Skin epidermis (tissue), 12 donors: ENCODE data around the gene CYFIP1.

Experiments used
- H3K27ac ChIP-seq, 21 experiments: fragments of 200-600 bp; sonication (generic) in 11 of 21; one replicate each; pipeline ENCODE4 v1.5.0; 2020; ENCODE audit warnings: mild to moderate bottlenecking in 3 of 21, inconsistent platforms in 2 of 21, moderate library complexity in 2 of 21
- H3K4me3 ChIP-seq, 7 experiments: fragments of 200-600 bp; sonication (generic) in 2 of 7; one replicate each; pipeline ENCODE4 v1.5.0; 2020; ENCODE audit warnings: inconsistent platforms in 2 of 7, mild to moderate bottlenecking in 2 of 7, moderate library complexity in 1 of 7

The CYFIP1 gene

GRCh38 chr15:22902578-22902977, 77.6 kb downstream of the CYFIP1 start:
- Histone ChIP-seq H3K4me3 (no peak overlapping the region), H3K27ac (no peak overlapping the region)

- H3K27ac ChIP-seq = no peak overlapping the region
- no peak overlapping the region for H3K4me3 ChIP-seq
Measured at GRCh38 chr15:22902046-22902445, 78.1 kb downstream of the CYFIP1 start.

GRCh38 chr15:22895465-22896190, 84.5 kb downstream of the CYFIP1 start:
- H3K4me3 ChIP-seq = no peak overlapping the region
- peak overlapping the region in 6 of 21 experiments; percentile 16 to 54 (median 35) for H3K27ac ChIP-seq

- Histone ChIP-seq H3K27ac (no peak overlapping the region), H3K4me3 (no peak overlapping the region)
Measured at GRCh38 chr15:22893881-22894280, 86.3 kb downstream of the CYFIP1 start.

DNA sequence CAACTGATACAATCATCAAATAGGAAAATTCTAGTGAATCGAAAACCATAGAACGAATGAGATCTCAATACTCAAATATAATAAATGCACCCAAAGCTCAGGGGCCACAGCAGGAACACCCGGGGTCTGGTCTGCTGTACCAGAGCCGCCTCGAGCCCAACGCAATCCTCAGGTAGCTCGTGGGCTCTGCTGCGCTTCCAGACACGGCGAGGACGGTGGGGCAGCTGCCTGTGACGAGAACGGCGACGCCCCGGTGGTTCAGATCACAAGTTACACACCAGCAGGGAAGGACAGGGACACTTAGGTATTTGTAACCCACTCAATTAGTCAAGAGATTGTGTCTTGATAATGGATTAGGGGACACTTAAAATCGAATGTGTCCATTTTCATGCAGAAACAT, 87.1 kb downstream of the CYFIP1 start:
- no peak overlapping the region for H3K27ac ChIP-seq

DNA sequence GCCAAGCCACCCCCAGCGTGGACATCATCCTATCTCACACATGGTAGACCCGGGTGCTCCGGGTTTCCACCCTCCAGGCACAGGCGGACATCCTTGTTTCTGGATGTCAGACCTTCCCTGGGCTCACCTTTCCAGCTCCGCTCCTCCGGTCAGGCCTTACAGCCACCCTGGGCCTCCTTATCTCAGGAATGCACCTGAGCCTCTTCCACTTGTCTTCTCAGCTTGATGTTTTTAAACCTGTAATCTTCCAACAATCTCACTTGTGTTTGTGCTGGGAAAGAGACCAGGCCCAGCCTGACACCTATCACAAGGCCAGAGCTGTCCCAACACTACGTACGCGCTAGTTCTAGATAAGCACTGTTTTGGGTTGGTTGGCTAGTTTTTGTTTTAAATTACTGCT, 87.8 kb downstream of the CYFIP1 start:
- Histone ChIP-seq H3K4me3 (no peak overlapping the region), H3K27ac (no peak overlapping the region)

More for the DNA sequence above, 87.1 kb downstream of the CYFIP1 start:
- H3K4me3 ChIP-seq = no peak overlapping the region

GRCh38 chr15:22891426-22892210, 88.5 kb downstream of the CYFIP1 start:
- Histone ChIP-seq H3K4me3 (no peak overlapping the region), H3K27ac (no peak overlapping the region)

DNA sequence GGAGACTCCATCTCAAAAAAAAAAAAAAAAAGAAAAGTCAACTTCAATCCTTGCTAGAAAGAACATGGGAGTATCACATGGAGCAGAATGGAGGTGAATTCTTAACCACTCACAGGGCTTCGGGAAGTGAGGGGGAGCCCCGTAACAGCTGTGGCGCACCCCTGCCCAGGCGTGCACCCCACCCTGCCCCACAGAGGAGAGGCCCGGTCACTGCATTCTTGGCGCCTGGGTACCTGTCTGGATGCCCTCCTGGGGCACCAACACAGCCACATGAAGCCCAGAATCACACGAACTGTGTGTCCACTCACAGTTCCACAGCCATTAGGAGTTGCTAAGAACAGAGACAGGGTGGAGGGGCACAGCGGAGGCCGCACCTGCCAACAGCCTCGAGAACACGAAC, 89.9 kb downstream of the CYFIP1 start:
- Histone ChIP-seq H3K27ac (no peak overlapping the region), H3K4me3 (no peak overlapping the region)

GRCh38 chr15:22889146-22889818, 90.9 kb downstream of the CYFIP1 start:
- Histone ChIP-seq H3K27ac (no peak overlapping the region), H3K4me3 (no peak overlapping the region)

DNA sequence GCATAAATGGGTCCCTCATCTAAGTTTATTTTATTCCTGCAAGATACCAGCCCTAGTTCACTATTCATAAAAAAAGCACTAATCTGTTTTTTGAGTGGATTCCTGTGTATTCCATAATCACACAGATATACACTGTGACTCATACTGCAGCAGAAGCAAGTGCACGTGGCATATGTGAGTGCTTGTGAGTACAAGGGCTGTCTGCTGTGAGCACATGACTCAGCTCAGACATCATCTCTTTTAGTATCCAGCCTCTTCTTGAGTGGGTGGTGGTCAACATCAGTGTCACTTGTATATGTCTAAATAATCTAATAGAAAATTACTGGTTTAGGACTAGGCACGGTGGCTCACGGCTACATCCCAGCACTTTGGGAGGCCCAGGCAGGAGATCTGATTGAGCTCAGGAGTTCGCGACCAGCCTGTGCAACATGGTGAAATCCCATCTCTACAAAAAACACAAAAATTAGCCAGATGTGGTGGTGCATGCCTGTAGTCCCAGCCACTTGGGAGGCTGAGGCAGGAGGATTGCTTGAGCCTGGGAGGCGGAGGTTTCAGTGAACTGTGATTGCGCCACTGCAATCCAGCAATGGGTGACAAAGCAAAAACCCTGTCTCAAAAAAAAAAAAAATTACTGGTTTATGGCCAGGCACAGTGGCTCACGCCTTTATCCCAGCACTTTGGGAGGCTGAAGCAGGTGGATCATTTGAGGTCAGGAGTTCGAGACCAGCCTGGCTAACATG, 91.9 kb downstream of the CYFIP1 start:
- Histone ChIP-seq H3K4me3 (no peak overlapping the region), H3K27ac (peak overlapping the region in 4 of 21 experiments; percentile 14 to 43 (median 22))

DNA sequence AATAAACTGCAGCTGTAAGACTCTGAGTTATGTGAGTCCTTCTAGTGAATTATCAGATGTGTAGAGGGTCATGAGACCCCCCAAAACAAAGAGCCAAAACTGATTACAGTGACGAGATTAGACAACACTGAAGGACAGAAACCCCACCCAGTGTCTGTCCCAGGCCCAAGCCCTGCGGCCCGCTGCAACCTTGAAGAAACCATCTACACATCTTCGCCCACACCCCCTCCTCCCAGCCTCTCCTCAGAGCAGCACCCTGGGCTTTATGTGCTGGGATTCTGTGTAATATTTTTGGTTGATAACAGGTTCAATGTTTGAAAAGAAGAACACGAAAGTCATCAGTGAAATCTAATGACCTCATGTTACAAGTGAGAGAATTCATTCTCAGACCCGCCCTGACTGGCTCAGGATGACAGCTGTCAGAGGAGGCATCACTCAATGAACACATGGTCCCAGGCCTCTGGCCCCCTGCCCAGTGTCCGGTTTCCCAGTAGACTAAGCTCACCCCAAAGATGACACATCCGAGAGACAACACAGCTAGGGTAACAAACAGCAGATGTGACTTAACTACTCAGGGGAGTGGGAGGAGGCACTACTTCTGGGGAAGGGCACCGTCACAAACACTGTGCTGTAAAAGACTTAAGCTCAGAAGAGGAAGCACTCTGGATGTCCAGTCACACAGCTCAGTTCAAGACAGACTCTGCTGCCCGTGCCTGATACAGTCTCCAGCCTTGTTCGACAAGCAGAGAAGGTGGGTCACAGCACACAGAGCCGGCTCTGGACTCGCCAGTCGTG, 92.8 kb downstream of the CYFIP1 start:
- no peak overlapping the region for H3K4me3 ChIP-seq
- peak overlapping the region in 4 of 21 experiments; percentile 8 to 43 (median 24) for H3K27ac ChIP-seq

DNA sequence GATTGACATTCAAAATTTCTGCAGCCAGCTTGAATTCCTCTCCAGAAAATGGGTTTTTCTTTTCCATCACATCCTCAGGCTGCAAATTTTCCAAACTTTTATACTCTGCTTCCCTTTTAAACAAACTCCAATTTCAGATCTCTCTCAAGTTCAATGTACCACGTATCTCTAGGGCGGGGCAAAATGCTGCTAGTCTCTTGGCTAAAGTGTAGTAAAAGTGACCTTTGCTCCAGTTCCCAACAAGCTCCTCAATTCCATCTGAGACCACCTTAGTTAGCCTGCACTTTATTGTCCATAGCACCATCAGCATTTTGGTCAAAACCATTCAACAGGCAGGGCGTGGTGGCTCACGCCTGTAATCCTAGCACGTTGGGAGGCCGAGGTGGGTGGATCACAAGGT, 95.0 kb downstream of the CYFIP1 start:
- no peak overlapping the region for H3K4me3 ChIP-seq
- H3K27ac ChIP-seq = no peak overlapping the region

GRCh38 chr15:22884344-22884743, 95.8 kb downstream of the CYFIP1 start:
- H3K4me3 ChIP-seq = no peak overlapping the region
- H3K27ac ChIP-seq = no peak overlapping the region

DNA sequence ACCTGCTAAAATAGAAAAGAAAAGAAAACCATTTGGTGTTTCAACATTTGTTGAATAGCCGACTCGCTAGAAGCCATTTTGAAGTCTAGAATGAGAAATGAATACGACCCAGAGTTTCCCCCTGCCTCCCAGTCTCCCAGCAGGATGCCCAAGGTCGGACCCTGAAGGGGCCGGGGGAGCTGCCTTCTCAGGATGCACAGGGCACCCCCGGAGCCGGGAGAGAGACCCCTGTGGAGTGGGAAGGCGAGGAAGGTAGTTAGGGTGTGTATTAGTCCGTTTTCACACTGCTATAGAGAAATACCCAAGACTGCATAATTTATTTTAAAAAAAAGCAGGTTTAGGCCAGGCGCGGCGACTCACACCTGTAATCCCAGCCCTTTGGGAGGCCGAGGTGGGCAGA, 97.0 kb downstream of the CYFIP1 start:
- Histone ChIP-seq H3K4me3 (no peak overlapping the region), H3K27ac (no peak overlapping the region)

- no peak overlapping the region for H3K27ac ChIP-seq
- H3K4me3 ChIP-seq = no peak overlapping the region
Measured at GRCh38 chr15:22881739-22882440, 98.3 kb downstream of the CYFIP1 start.

DNA sequence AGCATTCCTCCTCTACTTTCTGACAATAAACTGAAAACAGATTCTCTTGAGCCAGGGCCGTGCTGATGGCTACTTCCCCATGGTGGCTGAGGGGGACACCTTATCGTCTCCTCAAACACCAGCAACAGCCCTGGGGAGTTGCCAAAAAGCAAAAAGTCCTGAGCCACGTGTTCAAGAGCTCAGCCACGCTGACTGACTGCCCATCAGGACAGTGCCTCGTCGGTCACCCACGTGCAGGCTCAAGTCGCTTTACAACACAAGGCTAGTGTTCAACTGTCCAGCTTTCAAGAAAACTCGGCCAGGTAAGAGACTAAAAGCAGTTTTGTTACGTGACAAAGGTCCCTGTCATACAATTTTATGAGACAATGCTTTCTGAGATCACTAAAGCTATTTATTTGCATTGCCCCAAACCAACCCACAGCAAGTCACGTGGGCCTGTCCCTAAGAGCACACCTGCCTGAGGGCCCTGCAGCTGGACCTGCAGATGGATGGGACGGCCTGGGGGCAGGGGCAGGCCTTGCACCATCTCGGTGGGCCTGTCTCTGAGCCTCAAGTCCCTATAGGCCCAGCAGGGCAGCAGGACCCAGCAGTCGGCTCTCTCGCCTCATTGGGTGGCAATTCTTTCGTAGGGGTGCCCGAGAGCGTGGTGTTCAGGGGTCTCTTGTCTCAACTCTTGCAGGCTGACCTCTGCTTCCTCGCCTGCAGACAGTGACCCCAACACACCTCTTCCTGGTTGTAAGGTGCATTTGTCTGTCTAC, 99.0 kb downstream of the CYFIP1 start:
- H3K4me3 ChIP-seq = no peak overlapping the region

DNA sequence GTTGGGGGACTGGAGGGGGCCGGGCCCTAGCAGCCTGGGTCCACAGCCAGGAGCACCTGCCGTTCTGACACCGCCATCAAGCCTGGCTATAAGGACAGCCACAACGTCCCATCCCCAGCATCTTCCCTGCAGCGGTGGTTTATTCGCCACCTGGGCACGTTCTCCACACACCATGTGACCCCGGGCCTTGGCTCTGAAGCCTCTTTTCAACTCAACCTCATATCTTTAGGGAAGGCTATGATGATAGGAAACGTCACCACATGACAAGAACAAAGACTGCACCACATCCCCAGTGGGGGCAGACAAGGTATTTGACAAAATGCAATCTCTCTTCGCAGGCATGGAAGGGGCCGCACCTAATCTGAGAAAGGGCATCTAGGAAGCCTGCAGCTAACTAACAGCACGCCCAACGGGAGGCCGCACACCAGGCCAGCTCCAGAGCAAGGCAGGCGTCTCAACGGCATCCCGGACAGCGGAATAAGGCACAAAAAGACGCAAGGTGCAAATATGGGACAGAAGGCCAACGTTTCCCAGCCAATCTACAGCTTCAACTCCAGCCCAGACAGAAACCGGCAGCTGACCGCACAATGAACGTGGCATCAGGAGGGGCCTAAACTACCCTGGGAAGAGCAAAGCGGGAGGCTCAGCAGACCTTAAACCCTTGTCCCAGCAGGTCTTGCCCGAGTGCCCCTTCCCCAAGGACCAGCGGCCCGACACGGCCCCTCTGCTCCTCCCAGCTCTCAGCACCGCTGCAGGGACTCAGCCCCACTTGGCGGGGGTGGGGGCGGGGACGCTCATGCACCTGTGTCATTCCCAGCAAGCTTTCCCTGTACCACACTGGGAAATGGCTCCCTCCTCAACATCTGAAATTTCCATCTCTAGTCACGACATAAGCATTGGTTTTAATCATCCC, 99.8 kb downstream of the CYFIP1 start:
- Histone ChIP-seq H3K4me3 (no peak overlapping the region), H3K27ac (no peak overlapping the region)

More for the DNA sequence above, 99.0 kb downstream of the CYFIP1 start:
- H3K27ac ChIP-seq = no peak overlapping the region
